Dermis blood vessel endothelial cell (primary cell): ENCODE data around the gene XXYLT1. TPM values are rescaled to one million over a fixed set of nuclear protein-coding genes. Genes with fewer than 3 reads are reported as not detected.

Source experiments
- DNase-seq: peaks from one replicate; pipeline ENCODE4 v3.0.0; 2010
- total RNA-seq: library from RNA; depleted of rRNA; stranded (reverse); fragments of >200 nt; gene quantifications from 2 replicates; pipeline ENCODE4 v1.2.3, GENCODE V29; 2014

XXYLT1 gene
- total RNA-seq, 1 donor from 2014 or later = 35.7 TPM

- no peak for DNase-seq
Observed at GRCh38 chr3:195129072-195129643, 141.8 kb downstream of the XXYLT1 start.

- peak; percentile 33 for DNase-seq
Observed at GRCh38 chr3:195128255-195129071, 142.5 kb downstream of the XXYLT1 start.

- no peak for DNase-seq
Observed at GRCh38 chr3:195126056-195126605, 144.8 kb downstream of the XXYLT1 start.

GRCh38 chr3:195125646-195126045 is 145.3 kb downstream of the XXYLT1 start:
- no peak for DNase-seq

GRCh38 chr3:195124378-195124992 is 146.5 kb downstream of the XXYLT1 start:
- DNase-seq = peak; percentile 21

GRCh38 chr3:195123281-195123691 is 147.7 kb downstream of the XXYLT1 start:
- no peak for DNase-seq

- DNase-seq = no peak
Observed at GRCh38 chr3:195122261-195122660, 148.7 kb downstream of the XXYLT1 start.

GRCh38 chr3:195120267-195120601 is 150.7 kb downstream of the XXYLT1 start:
- DNase-seq = no peak

- peak; percentile 92 for DNase-seq
Observed at GRCh38 chr3:195119461-195120266, 151.3 kb downstream of the XXYLT1 start.

GRCh38 chr3:195118671-195119070 is 152.3 kb downstream of the XXYLT1 start:
- DNase-seq = peak; percentile 61

- peak; percentile 78 for DNase-seq
Observed at GRCh38 chr3:195117978-195118581, 152.9 kb downstream of the XXYLT1 start.

GRCh38 chr3:195116407-195117185 is 154.4 kb downstream of the XXYLT1 start:
- peak; percentile 61 for DNase-seq

- DNase-seq = no peak
Observed at GRCh38 chr3:195115600-195116406, 155.2 kb downstream of the XXYLT1 start.

GRCh38 chr3:195114786-195115599 is 156.0 kb downstream of the XXYLT1 start:
- DNase-seq = no peak

- no peak for DNase-seq
Observed at GRCh38 chr3:195113536-195114425, 157.2 kb downstream of the XXYLT1 start.

GRCh38 chr3:195113048-195113447 is 157.9 kb downstream of the XXYLT1 start:
- DNase-seq = no peak

GRCh38 chr3:195112361-195112791 is 158.6 kb downstream of the XXYLT1 start:
- DNase-seq = no peak

- no peak for DNase-seq
Observed at GRCh38 chr3:195111766-195112165, 159.2 kb downstream of the XXYLT1 start.

- DNase-seq = no peak
Observed at GRCh38 chr3:195111319-195111705, 159.6 kb downstream of the XXYLT1 start.
